ENCODE data around the gene UCK1.

GRCh38 chr9:131523451-131524435 is 7.3 kb downstream of the UCK1 start:
- TF ChIP-seq, protein P1, sequence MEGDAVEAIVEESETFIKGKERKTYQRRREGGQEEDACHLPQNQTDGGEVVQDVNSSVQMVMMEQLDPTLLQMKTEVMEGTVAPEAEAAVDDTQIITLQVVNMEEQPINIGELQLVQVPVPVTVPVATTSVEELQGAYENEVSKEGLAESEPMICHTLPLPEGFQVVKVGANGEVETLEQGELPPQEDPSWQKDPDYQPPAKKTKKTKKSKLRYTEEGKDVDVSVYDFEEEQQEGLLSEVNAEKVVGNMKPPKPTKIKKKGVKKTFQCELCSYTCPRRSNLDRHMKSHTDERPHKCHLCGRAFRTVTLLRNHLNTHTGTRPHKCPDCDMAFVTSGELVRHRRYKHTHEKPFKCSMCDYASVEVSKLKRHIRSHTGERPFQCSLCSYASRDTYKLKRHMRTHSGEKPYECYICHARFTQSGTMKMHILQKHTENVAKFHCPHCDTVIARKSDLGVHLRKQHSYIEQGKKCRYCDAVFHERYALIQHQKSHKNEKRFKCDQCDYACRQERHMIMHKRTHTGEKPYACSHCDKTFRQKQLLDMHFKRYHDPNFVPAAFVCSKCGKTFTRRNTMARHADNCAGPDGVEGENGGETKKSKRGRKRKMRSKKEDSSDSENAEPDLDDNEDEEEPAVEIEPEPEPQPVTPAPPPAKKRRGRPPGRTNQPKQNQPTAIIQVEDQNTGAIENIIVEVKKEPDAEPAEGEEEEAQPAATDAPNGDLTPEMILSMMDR (IDR thresholded peaks at IDR 0.05; ENCODE audit: low read length): no peak
- TF ChIP-seq EZH2 (optimal IDR thresholded peaks at IDR 0.05; ENCODE audit: low read depth, low read length) (no peak), EZH2phosphoT487 (IDR thresholded peaks at IDR 0.05; ENCODE audit: low read length) (no peak)

All from MM.1S (cell line).